HepG2 (cell line): Measurements from ENCODE around the gene KCTD6. TPM values are rescaled to one million over a fixed set of nuclear protein-coding genes. Genes with fewer than 3 reads are reported as not detected.

Experiments
- BHLHE40 ChIP-seq: IDR thresholded peaks from 2 replicates; pipeline ENCODE4 v1.6.1; 2011; ENCODE audit warnings: low read length, improper control_type of control experiment
- CEBPB ChIP-seq: IDR thresholded peaks from 2 replicates; pipeline ENCODE4 v1.6.1; 2011; ENCODE audit warnings: low read depth, low read length, improper control_type of control experiment, borderline replicate concordance
- CHCHD3 ChIP-seq: sonication (generic); formaldehyde crosslinking; IDR thresholded peaks from 2 replicates; pipeline ENCODE4 v1.8.0; 2022; ENCODE audit warnings: mild to moderate bottlenecking, missing genetic modification reagents, moderate library complexity
- GATA4 ChIP-seq: sonication (generic); IDR thresholded peaks from 2 replicates; pipeline ENCODE4 v1.6.1; 2016; ENCODE audit warnings: antibody characterized with exemption, low read depth, borderline replicate concordance
- GATAD1 ChIP-seq: IDR thresholded peaks from 2 replicates; pipeline ENCODE4 v1.6.1; 2016; ENCODE audit warnings: missing genetic modification reagents, missing compliant biosample characterization
- GPN1 ChIP-seq: sonication (generic); formaldehyde crosslinking; IDR thresholded peaks from 2 replicates; pipeline ENCODE4 v1.5.1; 2020; ENCODE audit warnings: missing genetic modification reagents, borderline replicate concordance
- HOXA3 ChIP-seq: sonication (generic); formaldehyde crosslinking; IDR thresholded peaks from 2 replicates; pipeline ENCODE4 v1.5.0; 2020; ENCODE audit warnings: missing genetic modification reagents
- JUN ChIP-seq: sonication (generic); formaldehyde crosslinking; IDR thresholded peaks from 2 replicates; pipeline ENCODE4 v1.4.0; 2020; ENCODE audit warnings: mild to moderate bottlenecking, missing genetic modification reagents
- KAT8 ChIP-seq: IDR thresholded peaks from 2 replicates; pipeline ENCODE4 v1.6.1; 2016; ENCODE audit warnings: missing genetic modification reagents, missing compliant biosample characterization
- NCOA2 ChIP-seq: sonication (generic); formaldehyde crosslinking; IDR thresholded peaks from 2 replicates; pipeline ENCODE4 v1.8.0; 2022; ENCODE audit warnings: inconsistent platforms
- RBM22 ChIP-seq: fragments of 200-400 bp; formaldehyde crosslinking; optimal IDR thresholded peaks from 2 replicates; pipeline ENCODE3; 2017; ENCODE audit warnings: mild to moderate bottlenecking, low read length, moderate library complexity
- SP5 ChIP-seq: IDR thresholded peaks from 2 replicates; pipeline ENCODE4 v1.6.1; 2016; ENCODE audit warnings: low read depth, borderline replicate concordance
- TARDBP ChIP-seq: sonication (generic); formaldehyde crosslinking; IDR thresholded peaks from 2 replicates; pipeline ENCODE4 v1.8.0; 2022; ENCODE audit warnings: mild to moderate bottlenecking, missing genetic modification reagents
- TFDP2 ChIP-seq: sonication (generic); formaldehyde crosslinking; IDR thresholded peaks from 2 replicates; pipeline ENCODE4 v1.4.0; 2020; ENCODE audit warnings: missing genetic modification reagents
- ZBTB38 ChIP-seq: sonication (generic); formaldehyde crosslinking; IDR thresholded peaks from 2 replicates; pipeline ENCODE4 v1.5.1; 2020; ENCODE audit warnings: mild to moderate bottlenecking, missing genetic modification reagents
- ZNF343 ChIP-seq: sonication (generic); formaldehyde crosslinking; IDR thresholded peaks from 2 replicates; pipeline ENCODE4 v1.4.0; 2020; ENCODE audit warnings: mild to moderate bottlenecking, missing genetic modification reagents
- ZNF687 ChIP-seq: sonication (generic); formaldehyde crosslinking; IDR thresholded peaks from 2 replicates; pipeline ENCODE4 v1.5.1; 2020; ENCODE audit warnings: mild to moderate bottlenecking, missing genetic modification reagents, moderate library complexity
- polyA plus RNA-seq, 8 experiments: library from polyadenylated mRNA; depleted of rRNA in 3 of 8; stranded (reverse) in 7 of 8; unstranded in 1 of 8; fragments of >200 nt; fragmentation: Illumina TruSeq in 4 of 8; extraction: Trizol in 4 of 8; gene quantifications; 2 replicates each; pipeline versions ENCODE4 v1.2.1 to v1.2.3, GENCODE V29; 2011 to 2016; ENCODE audit warnings: low read depth in 4 of 8, missing spikeins in 1 of 8, mixed read lengths in 1 of 8; ENCODE audit not compliant: insufficient read depth in 1 of 8
- total RNA-seq, 5 experiments: library from RNA; depleted of rRNA; stranded (reverse); fragments of >200 nt; fragmentation: Illumina TruSeq; extraction: Trizol; gene quantifications; 2 replicates each; pipeline ENCODE4 v1.2.3, GENCODE V29; 2016; ENCODE audit warnings: low read depth in 1 of 5
- TF ChIP-seq, protein P1 (sequence below): sonication (generic); formaldehyde crosslinking; IDR thresholded peaks from 2 replicates; pipeline ENCODE4 v1.4.0; 2020; ENCODE audit warnings: missing genetic modification reagents

The KCTD6 gene
- total and polyA plus RNA-seq, 2 of the 13 experiments (the other 11 are each of a cell fraction or from before 2014, with no cell fraction given), result 13.4 to 14.2 TPM

DNA sequence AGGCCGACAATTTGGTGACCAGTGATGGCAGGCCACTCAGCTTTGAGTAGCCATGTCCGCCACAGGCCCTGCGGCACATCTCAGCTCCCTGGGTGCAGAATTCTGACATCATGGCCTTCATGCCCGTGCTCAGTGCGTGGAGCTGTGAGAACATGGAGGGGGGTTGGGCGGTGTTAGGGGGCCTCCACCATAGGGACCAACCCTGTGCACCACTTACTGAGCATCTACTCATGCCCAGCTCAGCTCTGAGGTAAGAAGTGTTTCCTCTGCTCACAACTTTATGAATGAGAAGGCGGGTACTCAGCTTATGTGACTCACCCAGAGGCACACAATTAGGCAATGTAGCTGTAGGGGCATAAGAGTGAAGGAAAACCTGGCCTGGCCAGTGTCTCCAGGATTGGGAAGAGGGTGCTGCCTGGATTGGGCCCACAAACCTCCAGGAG is 34.6 kb downstream of the KCTD6 start (continued):
- peak; percentile 71 for TF ChIP-seq ZNF687 (CRISPR knock-in tag)
- peak; percentile 23; the same call in 1 of the 2 replicates for TF ChIP-seq ZNF343 (CRISPR knock-in tag)
- TF ChIP-seq KAT8 (CRISPR knock-in tag), result peak; percentile 52; the same call in 1 of the 2 replicates
- 0 out of 2 replicates have a peak, but pooled peaks have one; percentile 26 for TF ChIP-seq GATA4
- peak; percentile 53 for TF ChIP-seq TFDP2 (CRISPR knock-in tag)
- no peak; the same call in 1 of the 2 replicates for TF ChIP-seq GPN1 (CRISPR knock-in tag)
- peak; percentile 76 for TF ChIP-seq RBM22
- TF ChIP-seq SP5 (CRISPR knock-in tag), result peak; percentile 51; the same call in 1 of the 2 replicates
- peak; percentile 26; the same call in 1 of the 2 replicates for TF ChIP-seq TARDBP (CRISPR knock-in tag)
- peak; percentile 82 for TF ChIP-seq JUN (CRISPR knock-in tag)
- peak; percentile 55 for TF ChIP-seq ZBTB38
- TF ChIP-seq BHLHE40, result no peak
- TF ChIP-seq HOXA3, result peak; percentile 22; the same call in 1 of the 2 replicates
- TF ChIP-seq, protein P1, sequence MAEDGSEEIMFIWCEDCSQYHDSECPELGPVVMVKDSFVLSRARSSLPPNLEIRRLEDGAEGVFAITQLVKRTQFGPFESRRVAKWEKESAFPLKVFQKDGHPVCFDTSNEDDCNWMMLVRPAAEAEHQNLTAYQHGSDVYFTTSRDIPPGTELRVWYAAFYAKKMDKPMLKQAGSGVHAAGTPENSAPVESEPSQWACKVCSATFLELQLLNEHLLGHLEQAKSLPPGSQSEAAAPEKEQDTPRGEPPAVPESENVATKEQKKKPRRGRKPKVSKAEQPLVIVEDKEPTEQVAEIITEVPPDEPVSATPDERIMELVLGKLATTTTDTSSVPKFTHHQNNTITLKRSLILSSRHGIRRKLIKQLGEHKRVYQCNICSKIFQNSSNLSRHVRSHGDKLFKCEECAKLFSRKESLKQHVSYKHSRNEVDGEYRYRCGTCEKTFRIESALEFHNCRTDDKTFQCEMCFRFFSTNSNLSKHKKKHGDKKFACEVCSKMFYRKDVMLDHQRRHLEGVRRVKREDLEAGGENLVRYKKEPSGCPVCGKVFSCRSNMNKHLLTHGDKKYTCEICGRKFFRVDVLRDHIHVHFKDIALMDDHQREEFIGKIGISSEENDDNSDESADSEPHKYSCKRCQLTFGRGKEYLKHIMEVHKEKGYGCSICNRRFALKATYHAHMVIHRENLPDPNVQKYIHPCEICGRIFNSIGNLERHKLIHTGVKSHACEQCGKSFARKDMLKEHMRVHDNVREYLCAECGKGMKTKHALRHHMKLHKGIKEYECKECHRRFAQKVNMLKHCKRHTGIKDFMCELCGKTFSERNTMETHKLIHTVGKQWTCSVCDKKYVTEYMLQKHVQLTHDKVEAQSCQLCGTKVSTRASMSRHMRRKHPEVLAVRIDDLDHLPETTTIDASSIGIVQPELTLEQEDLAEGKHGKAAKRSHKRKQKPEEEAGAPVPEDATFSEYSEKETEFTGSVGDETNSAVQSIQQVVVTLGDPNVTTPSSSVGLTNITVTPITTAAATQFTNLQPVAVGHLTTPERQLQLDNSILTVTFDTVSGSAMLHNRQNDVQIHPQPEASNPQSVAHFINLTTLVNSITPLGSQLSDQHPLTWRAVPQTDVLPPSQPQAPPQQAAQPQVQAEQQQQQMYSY (CRISPR knock-in tag), result peak; percentile 99
- TF ChIP-seq CEBPB, result peak; percentile 91; the same call in 1 of the 2 replicates
- TF ChIP-seq NCOA2, result peak; percentile 49
- TF ChIP-seq GATAD1 (CRISPR knock-in tag), result peak; percentile 42; the same call in 1 of the 2 replicates
- no peak for TF ChIP-seq CHCHD3 (CRISPR knock-in tag)
